ENCODE results near the gene PCDHGA10. TPM values are rescaled to one million over a fixed set of nuclear protein-coding genes. Genes with fewer than 3 reads are reported as not detected.
"Not testable (repeated sequence)": the region's sequence is repeated elsewhere in the genome, so short reads cannot be mapped to it uniquely, and the experiment has no call there.

Gene PCDHGA10
- total and polyA plus RNA-seq, 8 donors = 3.9 to 5.5 (median 4.7) TPM

GRCh38 chr5:141430332-141431113, 17.7 kb downstream of the PCDHGA10 start, which contains the start of gene PCDHGA12:
TSS of gene PCDHGA12 (plus strand) at chr5:141430507. CDS start at chr5:141430760, 253 bp downstream.
- TF ChIP-seq CTCF (IDR thresholded peaks at IDR 0.05) = peak in 1 of 2 donors; percentile 21
- peaks cover 0 to 4% of the 10 kb centered on the region in 2 donors for H3K4me1 ChIP-seq
- H3K27ac ChIP-seq = no peak within 1 kb of the TSS
- H3K36me3 ChIP-seq = no peaks in the 10 kb centered on the region
- peak; percentile 75 for ATAC-seq
- peaks cover 0 to 89% of the 10 kb centered on the region in 2 donors for H3K9me3 ChIP-seq
- peak within 1 kb of the TSS in 1 of 2 donors; percentile 14 for H3K4me3 ChIP-seq
- intact Hi-C loops (cut with DNase I) = loop anchor here in 1 of 2 donors (5.0 kb wide), 1 partner anchor 38 kb away; the partner anchor contains the start of gene PCDHGA8
- peaks cover 31 to 86% of the 10 kb centered on the region in 2 donors for H3K27me3 ChIP-seq
- peak in 1 of 4 donors; percentile 25 for DNase-seq

- Histone ChIP-seq H3K9me3 (peaks cover 0 to 88% of the 10 kb centered on the region in 2 donors), H3K27me3 (peaks cover 26 to 78% of the 10 kb centered on the region in 2 donors), H3K27ac (no peak overlapping the region), H3K4me3 (peak overlapping the region in 1 of 2 donors; percentile 14), H3K4me1 (peaks cover 0 to 4% of the 10 kb centered on the region in 2 donors), H3K36me3 (no peaks in the 10 kb centered on the region)
- intact Hi-C loops (cut with DNase I) = loop anchor here in 1 of 2 donors (5.0 kb wide), 1 partner anchor 39 kb away; the partner anchor contains the start of gene PCDHGA8
- no peak for TF ChIP-seq CTCF (IDR thresholded peaks at IDR 0.05)
- ATAC-seq (no peak), DNase-seq (no peak)
Observed at GRCh38 chr5:141431286-141431685, 18.5 kb downstream of the PCDHGA10 start.

- H3K4me1 ChIP-seq, ATAC-seq, H3K36me3 ChIP-seq, DNase-seq, H3K27ac ChIP-seq, H3K4me3 ChIP-seq: not testable (repeated sequence)
- peaks cover 21 to 68% of the 10 kb centered on the region in 2 donors for H3K27me3 ChIP-seq
- H3K9me3 ChIP-seq = peaks cover 0 to 84% of the 10 kb centered on the region in 2 donors
- intact Hi-C loops (cut with DNase I) = loop anchor here in 1 of 2 donors (5.0 kb wide), 1 partner anchor 40 kb away; the partner anchor contains the start of gene PCDHGA8
Observed at GRCh38 chr5:141432308-141432707, 19.5 kb downstream of the PCDHGA10 start.

- peaks cover 0 to 83% of the 10 kb centered on the region in 2 donors for H3K9me3 ChIP-seq
- H3K4me1 ChIP-seq, H3K4me3 ChIP-seq, H3K36me3 ChIP-seq, ATAC-seq, H3K27ac ChIP-seq, DNase-seq: not testable (repeated sequence)
- intact Hi-C loops (cut with DNase I) = loop anchor here in 1 of 2 donors (5.0 kb wide), 1 partner anchor 40 kb away; the partner anchor contains the start of gene PCDHGA8
- peaks cover 19 to 64% of the 10 kb centered on the region in 2 donors for H3K27me3 ChIP-seq
Observed at GRCh38 chr5:141432726-141433125, 19.9 kb downstream of the PCDHGA10 start.

GRCh38 chr5:141434006-141434405, 21.2 kb downstream of the PCDHGA10 start:
- Histone ChIP-seq H3K36me3 (no peaks in the 10 kb centered on the region), H3K4me1 (peaks cover 0 to 4% of the 10 kb centered on the region in 2 donors), H3K9me3 (peaks cover 0 to 77% of the 10 kb centered on the region in 2 donors), H3K27ac (no peak overlapping the region), H3K27me3 (peaks cover 19 to 51% of the 10 kb centered on the region in 2 donors), H3K4me3 (no peak overlapping the region)
- intact Hi-C loops (cut with DNase I) = loop anchor here in 1 of 2 donors (5.0 kb wide), 1 partner anchor 42 kb away; the partner anchor contains the start of gene PCDHGA8
- DNase-seq (no peak), ATAC-seq (no peak)
- no peak for TF ChIP-seq CTCF (IDR thresholded peaks at IDR 0.05)

GRCh38 chr5:141437221-141437620, 24.4 kb downstream of the PCDHGA10 start:
- DNase-seq (no peak), ATAC-seq (no peak)
- Histone ChIP-seq H3K9me3 (peaks cover 5 to 82% of the 10 kb centered on the region in 2 donors), H3K27ac (no peak overlapping the region), H3K27me3 (peaks cover 6 to 19% of the 10 kb centered on the region in 2 donors), H3K4me3 (no peak overlapping the region), H3K36me3 (no peaks in the 10 kb centered on the region), H3K4me1 (no peaks in the 10 kb centered on the region)
- intact Hi-C loops (cut with DNase I) = no loop called here
- TF ChIP-seq CTCF (IDR thresholded peaks at IDR 0.05) = no peak
